Kidney (tissue), 14 donors: ENCODE measurements around the gene SPATA45. TPM values are rescaled to one million over a fixed set of nuclear protein-coding genes. Genes with fewer than 3 reads are reported as not detected.

Source experiments
- DNase-seq, 5 donors: peaks; one replicate each; pipeline ENCODE4 v3.0.0-alpha.2; 2013 to 2020
- FAIRE-seq: peaks from 2 replicates; lab custom pipeline; 2012; peaks lifted over from hg19 to GRCh38; lab: Jason Lieb, UNC
- H3K27ac ChIP-seq, 2 donors: one replicate each; pipeline ENCODE4 v1.7.0; 2013; ENCODE audit warnings: low read depth in 2 of 2, low read length in 2 of 2, inconsistent platforms in 1 of 2
- H3K27me3 ChIP-seq: one replicate; pipeline ENCODE4 v1.7.1; 2013; ENCODE audit warnings: low read length, inconsistent platforms; ENCODE audit not compliant: control insufficient read depth, insufficient read depth
- H3K36me3 ChIP-seq, 3 donors: one replicate each; pipeline versions ENCODE4 v1.7.0 to v1.7.1; 2013; ENCODE audit warnings: low read length in 3 of 3, control low read depth in 1 of 3, inconsistent platforms in 1 of 3; ENCODE audit not compliant: insufficient read depth in 3 of 3, control insufficient read depth in 2 of 3
- H3K4me1 ChIP-seq, 3 donors: one replicate each; pipeline versions ENCODE4 v1.7.0 to v1.7.1; 2013; ENCODE audit warnings: low read length in 3 of 3, inconsistent platforms in 1 of 3, low read depth in 1 of 3; ENCODE audit not compliant: control insufficient read depth in 2 of 3, insufficient read depth in 2 of 3
- H3K4me3 ChIP-seq, 3 donors: one replicate each; pipeline versions ENCODE4 v1.7.0 to v1.8.1; 2013; ENCODE audit warnings: low read length in 3 of 3, control low read depth in 1 of 3, inconsistent platforms in 1 of 3
- H3K9ac ChIP-seq, 3 donors: one replicate each; pipeline versions ENCODE4 v1.7.0 to v1.7.1; 2013; ENCODE audit warnings: low read length in 3 of 3, control low read depth in 1 of 3, inconsistent platforms in 1 of 3
- H3K9me3 ChIP-seq, 3 donors: one replicate each; pipeline versions ENCODE4 v1.7.0 to v1.7.1; 2013; ENCODE audit warnings: low read length in 3 of 3, control low read depth in 1 of 3, inconsistent platforms in 1 of 3; ENCODE audit not compliant: control insufficient read depth in 2 of 3, insufficient read depth in 1 of 3
- CTCF ChIP-seq: IDR thresholded peaks from 3 replicates; pipeline ENCODE4 v1.5.1; 2012; ENCODE audit warnings: mild to moderate bottlenecking, moderate library complexity, borderline replicate concordance; ENCODE audit not compliant: insufficient read depth; ENCODE audit errors: extremely low read depth
- intact Hi-C: fragments of 100-400 bp; cut with DNase I; formaldehyde crosslinking; loops from one replicate; pipeline ENCODE4 v1.11.1; 2022
- polyA plus RNA-seq: library from polyadenylated mRNA; stranded (reverse); fragments of 350-450 nt; fragmentation: Illumina TruSeq; extraction: RNeasy Lipid Tissue Mini Kit (QIAGEN cat#74804); gene quantifications from one replicate; pipeline ENCODE4 v1.2.3, GENCODE V29; 2014; ENCODE audit warnings: low read depth, low replicate concordance; ENCODE audit not compliant: insufficient read depth
- total RNA-seq: library from RNA; stranded (reverse); fragmentation: NEBNext Ultra II Directional; extraction: Animal tissue kit (Norgen Biotek cat#: 25700); gene quantifications from one replicate; pipeline ENCODE4 v1.2.1, GENCODE V29; 2021
- donor health status: control.
- donor health status: control.
- donor health status: control.
- donor health status: control.
- donor health status: control.
- donor health status: DM: yes; HTN: yes; CAD: no.
- donor health status: Normal renal cell carcinoma (clear cell type).

SPATA45 gene
- total and polyA plus RNA-seq, 2 donors from 2014 or later = 0.57 TPM; not detected in 1

- FAIRE-seq (no peak), DNase-seq (no peak)
- no peaks in the 10 kb centered on the region for H3K4me1 ChIP-seq
- H3K27me3 ChIP-seq = no peaks in the 10 kb centered on the region
- H3K9me3 ChIP-seq = no peaks in the 10 kb centered on the region
- intact Hi-C loops = no loop called here
- peaks cover 0 to 3% (median 2%) of the 10 kb centered on the region in 3 donors for H3K36me3 ChIP-seq
- H3K4me3 ChIP-seq = no peak overlapping the region
- H3K9ac ChIP-seq = no peak overlapping the region
- no peak for TF ChIP-seq CTCF
- H3K27ac ChIP-seq = no peak overlapping the region
These were observed 32.7 kb upstream of the SPATA45 start for GRCh38 chr1:212879947-212880690.

- FAIRE-seq = no peak
These were observed 31.0 kb upstream of the SPATA45 start for GRCh38 chr1:212878418-212878817.

DNA sequence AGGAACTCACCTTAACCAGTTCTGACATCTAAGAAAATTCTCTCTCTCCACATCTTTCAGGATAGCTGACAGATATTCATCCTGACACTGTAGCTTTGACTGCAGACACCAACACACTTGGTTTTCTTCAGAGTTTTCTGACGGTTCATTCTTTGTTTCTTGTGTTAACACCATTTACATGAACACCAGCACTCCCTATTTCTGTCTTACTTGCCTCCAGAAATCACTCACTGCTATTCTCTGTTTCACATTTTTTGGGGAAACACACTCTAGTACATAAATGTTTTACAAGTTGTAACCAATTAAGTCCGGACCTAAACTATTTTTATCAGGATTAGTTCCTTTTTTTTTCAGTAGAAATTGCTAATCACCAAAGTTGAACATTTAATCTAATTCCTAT lies 26.1 kb upstream of the SPATA45 start:
- DNase-seq (no peak), FAIRE-seq (no peak)
- Histone ChIP-seq H3K27me3 (no peaks in the 10 kb centered on the region), H3K9me3 (no peaks in the 10 kb centered on the region), H3K27ac (no peak overlapping the region), H3K36me3 (peaks cover 0 to 3% (median 2%) of the 10 kb centered on the region in 3 donors), H3K9ac (no peak overlapping the region), H3K4me1 (no peaks in the 10 kb centered on the region), H3K4me3 (no peak overlapping the region)
- TF ChIP-seq CTCF = no peak
- intact Hi-C loops = no loop called here

More at GRCh38 chr1:212878418-212878817, 31.0 kb upstream of the SPATA45 start:
- intact Hi-C loops = no loop called here
- TF ChIP-seq CTCF = no peak
- Histone ChIP-seq H3K9ac (no peak overlapping the region), H3K4me3 (no peak overlapping the region), H3K27me3 (no peaks in the 10 kb centered on the region), H3K4me1 (no peaks in the 10 kb centered on the region), H3K9me3 (no peaks in the 10 kb centered on the region), H3K36me3 (peaks cover 0 to 3% (median 0%) of the 10 kb centered on the region in 3 donors), H3K27ac (no peak overlapping the region)
- DNase-seq = no peak
